ENCODE measurements around the gene PNPLA6.

Gene PNPLA6

DNA sequence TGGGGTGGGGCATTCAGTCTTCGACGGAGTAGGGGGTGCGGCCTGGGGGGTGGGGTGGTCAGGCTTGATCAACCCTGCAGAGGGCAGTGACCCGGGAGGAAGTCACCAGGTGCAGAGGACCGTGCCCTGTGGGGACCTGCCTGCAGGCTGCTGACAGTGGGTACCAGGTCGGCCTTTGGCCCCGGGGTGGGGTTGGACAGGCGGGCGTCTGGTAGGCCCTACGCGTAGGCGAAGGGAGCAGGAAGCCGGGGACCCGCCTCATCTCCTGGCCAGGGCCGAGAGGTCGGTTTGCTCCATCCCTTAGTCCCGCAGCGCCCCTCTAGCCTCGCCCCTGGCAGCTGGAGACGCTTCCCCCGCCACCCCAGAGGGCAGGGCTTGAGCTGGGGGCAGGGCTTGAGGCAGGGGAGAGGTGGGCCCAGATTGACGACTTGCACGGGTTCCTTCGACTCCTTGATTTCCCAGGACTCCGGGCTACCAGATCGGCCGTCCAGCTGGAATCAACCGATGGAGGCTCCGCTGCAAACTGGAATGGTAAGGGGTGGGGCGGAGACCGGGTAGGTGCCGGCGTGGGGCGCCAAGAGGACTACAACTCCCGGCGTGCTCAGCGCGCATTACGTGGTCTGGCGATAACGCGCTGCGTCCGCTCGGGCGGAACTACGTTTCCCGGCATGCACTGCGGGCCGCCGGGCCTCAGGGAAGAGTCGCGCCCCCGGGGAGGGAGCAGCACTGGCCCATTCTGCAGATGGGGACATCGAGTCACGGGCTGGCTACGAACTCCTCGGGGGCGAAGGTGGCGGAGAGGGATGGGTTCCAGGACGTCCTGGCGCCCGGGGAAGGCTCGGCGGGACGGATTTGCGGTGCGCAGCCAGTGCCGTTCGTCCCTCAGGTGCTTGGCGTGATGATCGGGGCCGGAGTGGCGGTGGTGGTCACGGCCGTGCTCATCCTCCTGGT is at the start of gene PNPLA6:
PNPLA6 (plus strand) TSS at position 671 of the 951 bp plus-strand sequence; CDS start at position 743, 72 bp downstream.
- in situ Hi-C loops (cut with MboI; ENCODE audit: low sequenced_read_pairs), result no loop called here

DNA sequence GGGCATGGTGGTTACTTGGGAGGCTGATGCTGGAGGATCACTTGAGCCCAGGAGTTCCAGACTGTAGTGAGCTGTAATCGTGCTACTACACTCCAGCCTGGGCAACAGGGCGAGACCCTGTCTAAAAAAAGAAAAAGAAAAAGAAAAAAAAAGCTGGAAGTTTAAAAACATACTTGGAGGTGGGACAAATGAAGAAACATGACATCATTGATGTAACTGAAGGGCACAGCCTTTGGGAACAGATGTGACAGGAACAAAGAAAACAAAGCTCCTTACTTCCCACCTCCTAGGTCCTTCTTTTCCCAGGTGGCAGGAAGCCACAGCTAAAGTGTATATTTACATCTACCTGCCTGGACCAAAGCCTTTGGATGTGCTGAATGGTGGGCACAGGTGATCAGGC is 48.6 kb upstream of the PNPLA6 start:
- in situ Hi-C loops (cut with MboI; ENCODE audit: low sequenced_read_pairs), result no loop called here

DNA sequence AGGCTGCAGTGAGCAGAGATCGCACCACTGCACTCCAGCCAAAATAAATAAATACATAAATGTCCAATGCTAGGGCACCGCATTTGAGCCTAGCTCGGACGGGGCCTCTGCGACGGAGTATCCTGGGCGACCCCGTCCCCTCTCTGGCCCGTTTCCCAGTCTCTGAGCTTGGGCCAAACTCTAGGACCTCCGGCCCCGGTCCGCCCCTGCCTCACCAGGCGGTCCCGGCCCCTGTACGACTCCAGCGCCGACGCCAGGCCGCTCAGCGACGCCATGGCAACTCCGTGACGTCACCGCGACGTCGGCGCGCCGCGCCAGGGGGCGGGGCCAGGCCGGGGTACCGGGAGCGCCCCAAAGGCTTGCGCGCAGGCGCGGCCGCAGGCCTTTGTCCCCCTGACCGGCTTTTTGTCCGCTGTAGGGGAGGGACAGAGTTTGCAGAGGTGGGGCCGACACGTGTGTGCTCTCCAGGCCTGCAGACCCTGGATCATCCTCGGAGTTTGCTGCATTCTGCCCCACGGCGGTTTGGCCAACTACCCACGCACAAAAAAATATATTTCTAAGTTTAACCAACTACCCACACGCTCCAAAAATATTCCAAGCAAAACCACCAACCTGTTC is 46.7 kb upstream of the PNPLA6 start, which contains the start of gene PEX11G:
PEX11G (minus strand) TSS at position 300 of the 618 bp plus-strand sequence; CDS start at position 275, 25 bp downstream.
- in situ Hi-C loops (cut with MboI; ENCODE audit: low sequenced_read_pairs), result no loop called here

DNA sequence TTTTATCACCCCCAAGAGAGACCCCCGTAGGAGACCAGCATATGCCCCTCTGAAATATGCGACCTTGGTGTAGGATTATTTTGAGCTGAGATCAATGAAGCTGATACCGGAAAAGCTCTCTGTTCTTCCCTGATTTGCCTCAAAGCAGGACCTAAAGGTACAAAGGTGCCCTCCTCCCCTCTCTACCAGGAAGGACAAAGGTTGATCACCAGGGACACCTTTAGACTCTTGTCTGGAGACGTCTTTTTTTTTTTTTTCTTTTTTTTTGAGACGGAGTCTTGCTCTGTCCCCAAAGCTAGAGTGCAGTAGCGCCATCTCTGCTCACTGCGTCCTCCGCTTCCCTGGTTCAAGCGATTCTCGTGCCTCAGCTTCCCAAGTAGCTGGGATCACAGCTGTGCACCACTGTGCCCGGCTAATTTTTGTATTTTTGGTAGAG is 45.9 kb upstream of the PNPLA6 start:
- in situ Hi-C loops (cut with MboI; ENCODE audit: low sequenced_read_pairs), result no loop called here

DNA sequence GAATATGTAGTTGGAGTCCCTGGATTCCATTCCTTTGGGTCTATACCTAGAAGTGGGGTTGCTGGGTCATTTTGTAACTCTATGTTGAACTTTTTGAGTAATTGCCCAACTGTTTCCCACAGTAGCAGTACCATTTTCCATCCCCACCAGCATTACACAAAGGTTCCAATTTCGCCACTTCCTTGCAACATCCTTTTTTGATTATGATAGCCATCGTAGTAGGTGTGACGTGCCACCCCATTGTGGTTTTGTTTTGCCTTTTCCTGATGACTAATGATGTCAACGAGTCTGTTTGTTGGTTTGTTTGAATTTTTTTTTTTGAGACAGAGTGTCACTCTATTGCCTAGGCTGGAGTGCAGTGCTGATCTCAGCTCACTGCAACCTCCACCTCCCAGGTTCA is 43.4 kb upstream of the PNPLA6 start:
- in situ Hi-C loops (cut with MboI; ENCODE audit: low sequenced_read_pairs), result no loop called here

DNA sequence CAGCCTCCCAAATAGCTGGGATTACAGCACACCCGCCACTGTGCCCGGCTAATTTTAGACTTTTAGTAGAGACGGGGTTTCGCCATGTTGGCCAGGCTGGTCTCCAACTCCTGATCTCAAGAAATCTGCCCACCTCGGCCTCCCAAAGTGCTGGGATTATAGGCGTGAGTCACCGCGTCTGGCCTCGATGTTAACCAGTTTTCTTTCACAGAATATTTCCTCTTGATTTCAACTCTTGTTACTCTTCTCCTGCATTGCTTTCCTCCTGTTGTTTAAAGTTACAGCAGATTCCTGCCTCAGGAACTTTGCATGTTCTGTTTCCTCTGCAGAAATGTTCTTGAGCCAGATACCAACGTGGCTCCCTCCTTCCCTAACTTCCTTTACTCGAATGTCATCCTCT is 43.0 kb upstream of the PNPLA6 start:
- in situ Hi-C loops (cut with MboI; ENCODE audit: low sequenced_read_pairs), result no loop called here

DNA sequence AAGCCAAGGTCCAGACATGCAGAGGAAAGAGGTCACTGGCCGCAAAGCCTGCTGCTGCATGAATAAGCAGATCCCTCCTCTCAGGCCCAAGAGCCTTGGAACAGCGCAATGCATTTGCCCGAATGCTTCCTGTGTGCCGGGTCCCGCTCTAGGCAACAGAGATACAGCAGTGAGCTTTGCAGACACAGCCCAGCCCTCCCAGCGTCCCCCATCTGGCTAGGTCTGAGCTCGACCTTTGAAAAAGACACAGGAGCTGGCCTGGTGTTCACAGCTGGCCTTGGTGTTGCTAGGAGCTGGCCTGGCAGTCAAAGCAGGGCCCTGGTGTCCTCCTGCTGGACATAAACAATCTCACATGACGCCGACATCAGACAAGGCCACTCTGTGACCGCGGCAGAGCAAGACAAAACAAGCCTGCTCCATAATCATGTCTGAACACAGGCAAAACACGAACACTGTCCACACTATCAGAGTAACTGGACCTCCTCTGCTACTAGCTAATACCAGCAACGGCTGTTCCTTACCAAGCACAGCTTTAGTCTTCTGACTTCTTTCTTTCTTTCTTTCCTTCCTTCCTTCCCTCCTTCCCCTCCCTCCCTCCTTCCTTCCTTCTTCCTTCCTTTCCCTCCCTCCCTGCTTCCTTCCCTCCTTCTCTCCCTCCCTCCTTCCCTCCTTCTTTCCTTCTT is 41.0 kb upstream of the PNPLA6 start:
- in situ Hi-C loops (cut with MboI; ENCODE audit: low sequenced_read_pairs), result no loop called here

DNA sequence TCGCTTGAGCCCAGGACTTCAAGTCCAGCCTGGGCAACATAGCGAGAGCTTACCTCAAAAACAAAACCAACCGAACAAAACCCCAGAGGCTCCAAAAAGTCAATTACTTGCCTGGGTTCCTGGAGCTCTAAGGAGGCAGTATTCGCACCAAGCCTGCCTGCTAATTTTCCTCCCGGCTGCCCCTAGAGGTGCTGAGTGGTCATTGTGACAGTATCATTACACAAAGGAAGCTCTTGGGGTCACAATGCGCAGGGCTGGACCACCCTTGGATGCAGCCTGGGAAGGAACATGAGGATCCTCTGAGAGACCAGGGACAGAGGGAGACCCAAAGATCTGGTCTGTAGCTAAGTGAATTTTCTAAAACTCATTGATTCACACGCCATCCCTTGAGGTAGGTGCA is 38.2 kb upstream of the PNPLA6 start:
- in situ Hi-C loops (cut with MboI; ENCODE audit: low sequenced_read_pairs), result no loop called here

DNA sequence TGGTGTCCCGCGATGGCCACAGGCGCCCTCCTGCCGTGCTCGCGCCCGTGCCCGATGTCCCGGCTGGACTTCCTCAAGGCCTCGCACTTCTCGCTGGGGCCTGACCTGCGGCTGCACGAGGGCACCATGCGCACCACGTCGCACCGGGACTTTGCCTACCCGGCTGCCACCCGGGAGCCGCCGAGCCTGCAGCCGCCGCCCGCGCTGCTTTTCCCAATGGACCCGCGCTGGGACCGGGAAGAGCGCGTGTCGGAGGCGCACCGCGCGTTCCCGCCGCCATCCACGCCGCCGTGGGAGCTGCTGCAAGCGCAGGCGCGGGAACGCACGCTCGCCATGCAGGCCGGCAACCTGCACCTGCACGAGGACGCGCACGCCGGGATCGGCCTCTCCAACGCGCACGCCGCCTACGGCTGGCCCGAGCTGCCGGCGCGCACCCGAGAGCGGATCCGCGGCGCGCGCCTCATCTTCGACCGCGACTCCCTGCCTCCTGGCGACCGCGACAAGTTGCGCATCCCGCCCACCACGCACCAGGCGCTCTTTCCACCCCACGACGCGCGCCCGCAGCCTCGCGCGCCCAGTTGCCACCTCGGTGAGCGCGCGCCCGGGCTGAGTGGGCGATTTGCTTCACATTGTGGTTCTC is 34.6 kb upstream of the PNPLA6 start:
- in situ Hi-C loops (cut with MboI; ENCODE audit: low sequenced_read_pairs), result no loop called here

DNA sequence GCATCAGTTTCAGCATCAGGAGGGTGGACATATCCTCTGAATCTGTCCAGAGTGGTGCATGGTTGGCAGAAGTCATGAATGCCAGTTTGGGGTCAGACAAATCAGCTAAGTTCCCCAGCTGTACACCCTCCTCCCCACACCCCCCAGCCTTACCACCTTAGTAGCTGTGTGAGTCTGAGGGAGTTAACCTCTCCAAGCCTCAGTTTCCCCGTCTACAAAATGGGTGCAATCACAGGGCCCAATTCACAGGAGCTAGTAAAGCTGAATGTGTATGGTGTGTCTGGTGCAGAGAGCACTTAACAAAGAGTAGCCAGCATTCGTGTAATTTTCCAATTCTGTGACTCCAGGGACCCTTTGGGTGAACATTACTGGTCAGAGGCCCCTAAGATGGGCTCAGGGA is 33.0 kb upstream of the PNPLA6 start:
- in situ Hi-C loops (cut with MboI; ENCODE audit: low sequenced_read_pairs), result no loop called here

DNA sequence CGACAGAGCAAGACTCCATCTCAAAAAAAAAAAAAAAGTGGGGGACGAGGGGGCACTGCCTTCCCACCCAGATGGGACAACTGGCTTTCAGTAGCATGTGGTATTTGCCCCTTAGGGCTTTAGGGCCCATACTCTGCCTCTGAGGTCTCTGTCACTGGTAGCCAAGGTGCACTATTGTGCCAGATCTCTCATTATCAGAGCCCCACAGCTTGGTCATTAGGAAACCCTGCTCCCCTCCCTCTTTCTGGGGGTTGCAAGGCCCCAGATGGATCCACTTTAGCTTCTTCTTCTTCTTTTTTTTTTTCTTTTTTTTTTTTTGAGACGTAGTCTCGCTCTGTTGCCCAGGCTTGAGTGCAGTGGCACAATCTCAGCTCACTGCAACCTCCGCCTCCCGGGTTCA is 30.8 kb upstream of the PNPLA6 start:
- in situ Hi-C loops (cut with MboI; ENCODE audit: low sequenced_read_pairs), result no loop called here

DNA sequence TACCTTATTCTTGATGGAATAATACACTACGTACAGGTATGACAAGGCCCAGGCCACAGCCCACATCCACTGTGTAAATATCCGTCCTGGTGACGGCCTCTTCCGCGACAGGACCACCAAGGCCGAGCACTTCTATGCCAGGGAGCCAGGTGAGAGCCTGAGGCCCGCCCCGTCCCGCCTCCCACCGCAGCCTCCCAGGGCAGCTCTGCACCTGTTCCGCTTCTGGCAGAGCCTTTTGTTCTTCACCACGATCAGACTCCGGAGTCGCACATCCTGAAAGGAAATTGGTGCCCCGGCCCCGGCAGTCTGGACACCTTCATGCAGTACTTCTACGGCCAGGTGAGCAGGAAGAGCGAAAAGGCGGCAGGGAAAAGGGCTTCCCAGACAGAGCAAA is 30.2 kb upstream of the PNPLA6 start:
- in situ Hi-C loops (cut with MboI; ENCODE audit: low sequenced_read_pairs), result no loop called here

DNA sequence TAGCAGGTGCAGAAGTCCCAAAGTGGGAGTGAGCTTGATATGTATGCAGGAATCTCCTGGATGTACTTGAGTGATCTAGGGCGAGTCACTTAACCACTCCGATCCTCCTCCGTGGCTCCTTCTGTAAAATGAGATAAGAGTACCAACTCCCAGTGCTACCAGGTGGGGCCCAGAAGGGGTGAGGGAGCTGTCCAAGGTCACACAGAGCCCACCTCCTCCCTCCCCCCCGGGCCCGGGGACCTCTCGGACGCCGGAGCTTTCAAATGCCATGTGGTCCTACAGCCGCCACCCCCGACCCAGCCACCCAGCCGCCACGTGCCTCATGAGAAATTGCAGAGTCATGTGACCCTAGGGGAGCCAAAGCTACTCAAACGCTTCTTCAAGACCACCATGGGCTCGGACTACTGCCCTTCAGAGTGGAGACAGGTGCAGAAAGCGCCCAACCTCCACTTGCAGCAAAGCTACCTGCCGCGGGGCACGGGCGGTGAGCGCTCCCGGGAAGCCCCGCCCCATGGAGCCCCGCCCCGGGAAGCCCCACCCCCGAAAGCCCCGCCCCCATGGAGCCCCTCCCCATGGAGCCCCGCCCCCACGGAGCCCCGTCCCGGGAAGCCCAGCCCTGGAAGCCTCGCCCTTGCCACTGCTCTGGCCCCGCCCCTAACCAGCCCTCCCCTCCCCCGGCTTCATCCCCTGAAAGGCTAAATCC is 29.7 kb upstream of the PNPLA6 start:
- in situ Hi-C loops (cut with MboI; ENCODE audit: low sequenced_read_pairs), result no loop called here

DNA sequence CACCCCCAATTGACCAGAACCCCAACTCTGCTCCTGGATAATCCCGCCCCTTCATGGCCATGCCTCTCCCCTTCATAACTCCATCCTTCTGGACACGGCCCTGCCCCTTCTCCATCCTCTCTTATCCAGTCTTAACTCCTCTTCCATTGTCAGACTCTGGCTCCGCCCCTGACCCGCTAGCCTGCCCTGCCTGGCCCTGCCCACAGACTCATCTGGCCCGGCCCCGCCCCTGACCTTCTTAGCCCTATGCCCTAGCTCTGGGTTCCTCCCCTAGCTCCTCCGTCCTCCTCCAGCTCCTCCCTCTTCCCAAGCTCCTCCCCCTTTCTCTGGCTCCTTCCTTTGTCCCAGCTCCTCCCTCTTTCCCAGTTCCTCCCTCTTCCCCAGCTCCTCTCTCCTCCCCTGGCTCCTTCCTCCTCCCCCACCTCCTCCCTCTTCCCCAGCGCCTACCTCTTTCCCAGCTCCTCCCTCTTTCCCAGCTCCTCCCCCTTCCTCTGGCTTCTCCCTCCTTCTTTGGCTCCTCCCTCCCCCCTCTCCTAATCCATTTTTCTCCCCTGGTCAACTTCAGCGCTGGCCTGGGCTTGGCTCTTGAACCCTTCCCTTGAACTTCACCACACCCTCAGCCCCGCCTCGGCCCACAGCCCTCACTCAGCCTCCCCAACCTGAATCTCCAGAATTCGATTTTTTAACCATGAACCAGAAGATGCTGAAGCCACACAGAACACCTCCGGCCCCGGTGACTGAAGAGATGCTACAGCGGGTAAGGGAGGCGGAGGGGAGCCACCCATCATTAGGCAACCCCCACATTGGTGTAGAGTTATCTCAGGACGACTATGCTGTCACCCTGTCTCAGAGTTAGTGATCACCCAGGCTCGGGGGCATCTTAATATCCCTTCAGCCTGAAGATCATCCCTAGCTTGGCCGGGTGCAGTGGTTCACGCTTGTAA is 28.9 kb upstream of the PNPLA6 start:
- in situ Hi-C loops (cut with MboI; ENCODE audit: low sequenced_read_pairs), result no loop called here

DNA sequence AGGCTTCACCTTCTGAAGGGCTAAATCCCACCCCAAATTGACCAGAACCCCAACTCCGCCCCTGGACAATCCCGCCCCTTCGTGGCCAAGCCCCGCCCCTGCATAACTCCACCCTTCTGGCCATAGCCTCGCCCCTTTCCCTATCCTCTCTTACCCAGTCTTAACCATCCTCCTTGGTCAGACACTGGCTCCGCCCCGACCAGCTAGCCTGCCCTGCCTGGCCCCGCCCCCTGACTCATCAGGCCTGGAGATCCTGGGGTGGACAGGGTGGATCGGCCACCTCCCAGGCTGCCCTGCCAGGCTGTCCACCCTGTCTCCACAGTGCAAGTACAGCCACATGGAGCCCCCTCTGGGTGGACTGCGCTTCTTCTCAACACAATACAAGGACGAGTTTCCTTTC is 27.6 kb upstream of the PNPLA6 start:
- in situ Hi-C loops (cut with MboI; ENCODE audit: low sequenced_read_pairs), result no loop called here

DNA sequence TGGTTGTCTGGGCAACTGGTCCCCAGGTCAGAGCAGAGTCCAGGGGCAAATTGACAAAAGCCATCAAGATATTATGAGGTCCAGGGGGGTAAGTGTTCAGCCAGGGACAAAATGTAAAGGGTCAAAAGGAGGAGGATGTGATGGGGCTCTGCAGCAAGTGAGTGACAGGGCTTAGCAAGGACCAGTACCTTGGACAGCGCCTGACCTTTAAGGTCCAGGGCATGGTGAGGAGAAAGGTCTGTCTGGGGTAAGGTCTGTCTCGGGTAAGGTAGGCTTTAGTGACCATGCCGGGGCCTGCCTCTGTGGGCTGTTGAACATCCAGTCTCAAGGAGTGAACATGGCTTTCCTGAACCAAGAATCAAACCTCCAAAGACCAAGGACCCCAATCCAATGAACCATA is 25.9 kb upstream of the PNPLA6 start:
- in situ Hi-C loops (cut with MboI; ENCODE audit: low sequenced_read_pairs), result no loop called here

DNA sequence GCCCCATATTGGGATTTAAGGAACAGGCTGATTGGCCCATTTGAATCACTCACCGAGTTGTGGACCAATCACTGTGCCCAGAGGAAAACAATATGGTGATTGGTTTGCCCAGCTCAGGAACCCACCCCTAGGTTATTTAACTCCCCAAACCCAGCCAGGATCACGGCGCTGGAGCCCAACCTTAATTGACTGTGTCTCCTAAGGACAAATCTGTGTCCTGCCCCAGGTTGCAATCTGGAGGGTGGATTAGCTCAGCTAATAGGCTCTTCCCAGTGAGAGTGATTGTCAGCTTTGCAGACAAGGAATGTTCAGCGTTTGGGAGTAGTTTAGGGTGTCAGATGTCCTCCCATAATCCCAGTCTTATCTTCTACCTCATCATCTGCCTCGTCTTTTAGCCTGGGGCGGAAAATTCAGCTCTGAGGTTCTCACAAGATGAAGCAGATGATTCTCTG is 23.1 kb upstream of the PNPLA6 start:
- in situ Hi-C loops (cut with MboI; ENCODE audit: low sequenced_read_pairs), result no loop called here

DNA sequence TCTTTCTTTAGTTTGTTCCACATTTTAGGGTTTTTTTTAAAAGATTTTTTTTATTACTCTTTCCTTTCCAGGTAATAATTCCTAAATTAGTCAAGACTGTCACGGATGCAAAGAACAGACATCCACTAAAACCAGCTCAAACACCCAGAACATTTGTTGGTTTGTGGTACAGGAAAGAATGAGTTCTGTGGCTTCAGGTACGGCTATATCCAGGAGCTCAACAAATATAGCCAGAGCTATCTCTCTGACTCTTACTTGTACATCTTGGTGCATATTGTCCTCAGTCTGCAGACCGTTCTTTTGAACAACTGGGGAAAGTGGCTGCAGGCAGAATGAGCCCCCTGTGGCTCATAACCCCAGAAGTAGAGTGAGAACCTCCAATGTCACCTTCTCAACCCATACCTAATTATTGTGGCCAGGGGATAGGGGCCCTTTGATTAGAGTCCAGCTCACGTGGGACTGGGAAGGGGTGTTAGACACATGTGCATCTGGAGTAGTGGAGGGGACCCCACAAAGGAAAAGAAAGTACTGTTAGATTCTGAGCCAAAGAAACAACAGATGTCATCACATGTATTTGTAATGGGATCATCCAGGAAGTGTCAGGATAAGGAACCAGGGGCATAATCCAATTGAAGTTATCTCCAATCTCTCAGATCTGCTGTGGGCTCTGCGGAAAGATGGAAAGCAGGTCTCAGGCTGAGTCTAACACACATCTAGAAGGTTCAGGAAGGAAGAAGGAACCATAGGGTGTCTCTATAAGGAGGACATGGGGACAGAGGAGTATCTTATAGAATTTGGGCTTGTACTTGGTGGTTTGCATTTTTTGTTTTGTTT is 21.5 kb upstream of the PNPLA6 start:
- in situ Hi-C loops (cut with MboI; ENCODE audit: low sequenced_read_pairs), result no loop called here

Measured in HL-60/S4 treated with phorbol 12-myristate 13-acetate at 8.2 ng/mL for 4 days and 3 days (cell line).